Activated CD8-positive, alpha-beta T cell treated with anti-CD3 and anti-CD28 coated beads, Interleukin-2, amount 10 ng/mL, durations not matched to agents 7 days and 5 days (primary cell): ENCODE measurements around the gene IDNK. TPM values are rescaled to one million over a fixed set of nuclear protein-coding genes. Genes with fewer than 3 reads are reported as not detected.
"Not testable (repeated sequence)": the region's sequence is repeated elsewhere in the genome, so short reads cannot be mapped to it uniquely, and the experiment has no call there.

Experiments used
- ATAC-seq: fragments of 150-1000 bp; cut with Tn5 transposase; one replicate; pipeline ENCODE4 v1.10.0; 2021; ENCODE audit warnings: moderate library complexity
- CTCF ChIA-PET: fragments of 350-600 bp; sonication (Branson Sonifier 250); formaldehyde crosslinking; loops from one replicate; lab custom pipeline; 2021; ENCODE audit warnings: antibody characterized with exemption; lab: Charles Lee
- POLR2A ChIA-PET: fragments of 350-600 bp; sonication (Branson Sonifier 250); formaldehyde crosslinking; loops from one replicate; lab custom pipeline; 2021; ENCODE audit warnings: antibody characterized with exemption; lab: Charles Lee
- DNase-seq: peaks from one replicate; pipeline ENCODE4 v3.0.0-alpha.2; 2020
- H3K27ac Mint-ChIP-seq: one replicate; pipeline ENCODE4 v1.8.0; 2021; ENCODE audit warnings: mild to moderate bottlenecking, mixed read lengths
- H3K27me3 Mint-ChIP-seq: one replicate; pipeline ENCODE4 v1.8.0; 2021; ENCODE audit warnings: low read depth, mixed read lengths
- H3K36me3 Mint-ChIP-seq: one replicate; pipeline ENCODE4 v1.8.0; 2021; ENCODE audit warnings: low read depth, mixed read lengths
- H3K4me1 Mint-ChIP-seq: one replicate; pipeline ENCODE4 v1.8.0; 2021; ENCODE audit warnings: low read depth, mixed read lengths
- H3K4me3 Mint-ChIP-seq: one replicate; pipeline ENCODE4 v1.8.0; 2021; ENCODE audit warnings: mild to moderate bottlenecking, mixed read lengths
- H3K9me3 Mint-ChIP-seq: one replicate; pipeline ENCODE4 v1.8.0; 2022; ENCODE audit warnings: mixed read lengths; ENCODE audit not compliant: insufficient read depth
- total RNA-seq, 2 experiments: library from RNA; stranded (reverse); gene quantifications; one replicate each; pipeline ENCODE4 v1.2.3, GENCODE V29; 2021

Gene IDNK
- 1 to 10 TPM; 5.4 to 6.8 TPM for total RNA-seq

GRCh38 chr9:83622939-83623678 is at the start of gene IDNK:
IDNK (plus strand) TSS chr9:83623143; CDS start chr9:83623172, 29 bp downstream.
- peak within 1 kb of the TSS; percentile 95 for H3K27ac Mint-ChIP-seq
- ATAC-seq (peak; percentile 93), DNase-seq (peak; percentile 67)
- peaks cover 8% of the 10 kb centered on the region for H3K27me3 Mint-ChIP-seq
- no peaks in the 10 kb centered on the region for H3K9me3 Mint-ChIP-seq
- H3K36me3 Mint-ChIP-seq, result peaks cover 15% of the 10 kb centered on the region
- POLR2A ChIA-PET, result interaction anchor here (0.7 to 3.3 kb wide), 9 partner anchors 10 to 357 kb away, joined by 3 to 38 read pairs (median 6); partner anchors contain the start of genes HNRNPK, RMI1 and UBQLN1
- H3K4me1 Mint-ChIP-seq, result peaks cover 32% of the 10 kb centered on the region
- peak within 1 kb of the TSS; percentile 85 for H3K4me3 Mint-ChIP-seq
- CTCF ChIA-PET, result interaction anchor here (0.6 to 2.4 kb wide), 10 partner anchors 14 to 297 kb away, joined by 3 to 23 read pairs (median 5); partner anchors contain the start of gene UBQLN1

- Mint-ChIP-seq H3K9me3 (peaks cover 7% of the 10 kb centered on the region), H3K36me3 (peaks cover 1% of the 10 kb centered on the region), H3K27ac (no peak overlapping the region), H3K4me1 (no peaks in the 10 kb centered on the region), H3K27me3 (no peaks in the 10 kb centered on the region), H3K4me3 (no peak overlapping the region)
- ChIA-PET POLR2A (no interaction called here), CTCF (interaction anchor here (2.1 to 2.3 kb wide), 2 partner anchors 23 to 240 kb away, joined by 5 to 12 read pairs; no protein-coding TSS in a partner anchor)
- ATAC-seq (no peak), DNase-seq (no peak)
These were observed 48.5 kb upstream of the IDNK start for GRCh38 chr9:83574482-83574881.

- H3K27ac Mint-ChIP-seq, result no peak overlapping the region
- ChIA-PET POLR2A (no interaction called here), CTCF (no interaction called here)
- H3K27me3 Mint-ChIP-seq, result no peaks in the 10 kb centered on the region
- H3K36me3 Mint-ChIP-seq, result peaks cover 2% of the 10 kb centered on the region
- no peak overlapping the region for H3K4me3 Mint-ChIP-seq
- H3K4me1 Mint-ChIP-seq, result no peaks in the 10 kb centered on the region
- ATAC-seq, result no peak
- peaks cover 7% of the 10 kb centered on the region for H3K9me3 Mint-ChIP-seq
- DNase-seq, result no peak
These were observed 40.9 kb upstream of the IDNK start for GRCh38 chr9:83582029-83582428.

GRCh38 chr9:83583151-83584014 is 39.6 kb upstream of the IDNK start:
- no peak for ATAC-seq
- no peak overlapping the region for H3K27ac Mint-ChIP-seq

GRCh38 chr9:83584995-83585394 is 37.9 kb upstream of the IDNK start:
- ChIA-PET CTCF (interaction anchor here (1.8 kb wide), 1 partner anchor 251 kb away, joined by 6 read pairs; no protein-coding TSS in a partner anchor), POLR2A (no interaction called here)
- no peak overlapping the region for H3K4me3 Mint-ChIP-seq
- ATAC-seq (no peak), DNase-seq (no peak)
- H3K27ac Mint-ChIP-seq, result no peak overlapping the region
- no peaks in the 10 kb centered on the region for H3K27me3 Mint-ChIP-seq
- no peaks in the 10 kb centered on the region for H3K36me3 Mint-ChIP-seq
- no peaks in the 10 kb centered on the region for H3K4me1 Mint-ChIP-seq
- H3K9me3 Mint-ChIP-seq, result no peaks in the 10 kb centered on the region

More at GRCh38 chr9:83583151-83584014, 39.6 kb upstream of the IDNK start:
- Mint-ChIP-seq H3K9me3 (peaks cover 7% of the 10 kb centered on the region), H3K4me1 (no peaks in the 10 kb centered on the region), H3K27me3 (no peaks in the 10 kb centered on the region), H3K4me3 (no peak overlapping the region), H3K36me3 (peaks cover 2% of the 10 kb centered on the region)
- POLR2A ChIA-PET, result no interaction called here
- CTCF ChIA-PET, result interaction anchor here (0.9 to 1.3 kb wide), 3 partner anchors 18 to 77 kb away, joined by 3 read pairs; no protein-coding TSS in a partner anchor
- peak; percentile 39 for DNase-seq

GRCh38 chr9:83588256-83588655 is 34.7 kb upstream of the IDNK start:
- Mint-ChIP-seq H3K27ac (no peak overlapping the region), H3K36me3 (no peaks in the 10 kb centered on the region), H3K9me3 (no peaks in the 10 kb centered on the region), H3K4me1 (no peaks in the 10 kb centered on the region), H3K27me3 (no peaks in the 10 kb centered on the region), H3K4me3 (no peak overlapping the region)
- CTCF ChIA-PET, result interaction anchor here (1.1 to 1.2 kb wide), 2 partner anchors 8 to 254 kb away, joined by 3 read pairs; no protein-coding TSS in a partner anchor
- ATAC-seq, result no peak
- DNase-seq, result no peak
- POLR2A ChIA-PET, result no interaction called here

- Mint-ChIP-seq H3K27ac (no peak overlapping the region), H3K9me3 (no peaks in the 10 kb centered on the region), H3K4me1 (no peaks in the 10 kb centered on the region), H3K27me3 (no peaks in the 10 kb centered on the region), H3K4me3 (no peak overlapping the region), H3K36me3 (no peaks in the 10 kb centered on the region)
- ATAC-seq (peak; percentile 51), DNase-seq (peak; percentile 65)
- POLR2A ChIA-PET, result no interaction called here
- CTCF ChIA-PET, result interaction anchor here (0.8 to 4.2 kb wide), 12 partner anchors 9 to 377 kb away, joined by 3 to 34 read pairs (median 3); no protein-coding TSS in a partner anchor
These were observed 25.9 kb upstream of the IDNK start for GRCh38 chr9:83596899-83597504.

- Mint-ChIP-seq H3K27me3 (no peaks in the 10 kb centered on the region), H3K9me3 (no peaks in the 10 kb centered on the region), H3K36me3 (no peaks in the 10 kb centered on the region), H3K4me3 (no peak overlapping the region), H3K4me1 (no peaks in the 10 kb centered on the region), H3K27ac (no peak overlapping the region)
- POLR2A ChIA-PET, result no interaction called here
- CTCF ChIA-PET, result interaction anchor here (4.2 kb wide), 1 partner anchor 264 kb away, joined by 34 read pairs; no protein-coding TSS in a partner anchor
- DNase-seq, result no peak
- ATAC-seq, result no peak
These were observed 24.5 kb upstream of the IDNK start for GRCh38 chr9:83598487-83598886.

- ATAC-seq, result no peak
- no peaks in the 10 kb centered on the region for H3K9me3 Mint-ChIP-seq
- H3K27me3 Mint-ChIP-seq, result no peaks in the 10 kb centered on the region
- H3K27ac Mint-ChIP-seq, result no peak overlapping the region
- H3K4me3 Mint-ChIP-seq, result no peak overlapping the region
- H3K36me3 Mint-ChIP-seq, result no peaks in the 10 kb centered on the region
- ChIA-PET CTCF (interaction anchor here (4.2 kb wide), 1 partner anchor 265 kb away, joined by 34 read pairs; no protein-coding TSS in a partner anchor), POLR2A (no interaction called here)
- no peaks in the 10 kb centered on the region for H3K4me1 Mint-ChIP-seq
- DNase-seq, result no peak
These were observed 23.9 kb upstream of the IDNK start for GRCh38 chr9:83599071-83599470.

- CTCF ChIA-PET, result interaction anchor here (1.0 kb wide), 1 partner anchor 19 kb away, joined by 3 read pairs; no protein-coding TSS in a partner anchor
- ATAC-seq (no peak), DNase-seq (no peak)
- H3K36me3 Mint-ChIP-seq, result no peaks in the 10 kb centered on the region
- no peaks in the 10 kb centered on the region for H3K27me3 Mint-ChIP-seq
- POLR2A ChIA-PET, result no interaction called here
- no peak overlapping the region for H3K27ac Mint-ChIP-seq
- no peaks in the 10 kb centered on the region for H3K9me3 Mint-ChIP-seq
- no peaks in the 10 kb centered on the region for H3K4me1 Mint-ChIP-seq
- no peak overlapping the region for H3K4me3 Mint-ChIP-seq
These were observed 21.5 kb upstream of the IDNK start for GRCh38 chr9:83601463-83601862.

- CTCF ChIA-PET, H3K9me3 Mint-ChIP-seq, POLR2A ChIA-PET, H3K4me3 Mint-ChIP-seq, H3K4me1 Mint-ChIP-seq, H3K27me3 Mint-ChIP-seq, DNase-seq, H3K36me3 Mint-ChIP-seq, H3K27ac Mint-ChIP-seq, ATAC-seq: not testable (repeated sequence)
These were observed 15.3 kb upstream of the IDNK start for GRCh38 chr9:83607620-83608019.
